ENCODE results near the gene CAND2.

CAND2 gene

GRCh38 chr3:12803371-12803770 is 6.9 kb downstream of the CAND2 start:
- no peak overlapping the region for H3K27ac Mint-ChIP-seq
- H3K9me3 Mint-ChIP-seq: no peaks in the 10 kb centered on the region
- H3K36me3 Mint-ChIP-seq (ENCODE audit: low read depth): peaks cover 17% of the 10 kb centered on the region
- H3K4me1 Mint-ChIP-seq: peaks cover 13% of the 10 kb centered on the region
- H3K4me3 Mint-ChIP-seq: no peak overlapping the region
- no peaks in the 10 kb centered on the region for H3K27me3 Mint-ChIP-seq (ENCODE audit: low read depth)
- no peak for TF ChIP-seq CTCF (IDR thresholded peaks at IDR 0.05; ENCODE audit: unreplicated experiment in 3 of 3)

GRCh38 chr3:12807066-12807465 is 10.6 kb downstream of the CAND2 start:
- Mint-ChIP-seq H3K9me3 (no peaks in the 10 kb centered on the region), H3K27ac (no peak overlapping the region), H3K4me3 (peak overlapping the region in 1 of 3 experiments; percentile 11), H3K27me3 (ENCODE audit: low read depth) (no peaks in the 10 kb centered on the region), H3K4me1 (peaks cover 5% of the 10 kb centered on the region), H3K36me3 (ENCODE audit: low read depth) (peaks cover 17% of the 10 kb centered on the region)
- TF ChIP-seq CTCF (IDR thresholded peaks at IDR 0.05; ENCODE audit: unreplicated experiment in 3 of 3): no peak

- no peaks in the 10 kb centered on the region for H3K27me3 Mint-ChIP-seq (ENCODE audit: low read depth)
- H3K4me1 Mint-ChIP-seq: peaks cover 5% of the 10 kb centered on the region
- H3K36me3 Mint-ChIP-seq (ENCODE audit: low read depth): peaks cover 17% of the 10 kb centered on the region
- H3K4me3 Mint-ChIP-seq: peak overlapping the region in 2 of 3 experiments; percentile 11 to 13
- H3K9me3 Mint-ChIP-seq: no peaks in the 10 kb centered on the region
- no peak overlapping the region for H3K27ac Mint-ChIP-seq
- no peak for TF ChIP-seq CTCF (IDR thresholded peaks at IDR 0.05; ENCODE audit: unreplicated experiment in 3 of 3)
Observed at GRCh38 chr3:12807601-12808359, 11.3 kb downstream of the CAND2 start.

- Mint-ChIP-seq H3K36me3 (ENCODE audit: low read depth) (peaks cover 13% of the 10 kb centered on the region), H3K4me3 (peak overlapping the region; percentile 74 to 83 (median 77)), H3K27me3 (ENCODE audit: low read depth) (no peaks in the 10 kb centered on the region), H3K9me3 (no peaks in the 10 kb centered on the region), H3K4me1 (peaks cover 5% of the 10 kb centered on the region), H3K27ac (peak overlapping the region in 1 of 3 experiments; percentile 20)
- TF ChIP-seq CTCF (IDR thresholded peaks at IDR 0.05; ENCODE audit: unreplicated experiment in 3 of 3): no peak
Observed at GRCh38 chr3:12808587-12808986, 12.1 kb downstream of the CAND2 start.

GRCh38 chr3:12809001-12809400 is 12.5 kb downstream of the CAND2 start:
- Mint-ChIP-seq H3K9me3 (no peaks in the 10 kb centered on the region), H3K27me3 (ENCODE audit: low read depth) (no peaks in the 10 kb centered on the region), H3K27ac (peak overlapping the region in 1 of 3 experiments; percentile 20), H3K4me1 (peaks cover 5% of the 10 kb centered on the region), H3K4me3 (peak overlapping the region; percentile 74 to 83 (median 77)), H3K36me3 (ENCODE audit: low read depth) (peaks cover 9% of the 10 kb centered on the region)
- no peak for TF ChIP-seq CTCF (IDR thresholded peaks at IDR 0.05; ENCODE audit: unreplicated experiment in 3 of 3)

- Mint-ChIP-seq H3K27ac (peak overlapping the region in 1 of 3 experiments; percentile 60), H3K27me3 (ENCODE audit: low read depth) (no peaks in the 10 kb centered on the region), H3K36me3 (ENCODE audit: low read depth) (peaks cover 7% of the 10 kb centered on the region), H3K9me3 (no peaks in the 10 kb centered on the region), H3K4me1 (peaks cover 5% of the 10 kb centered on the region), H3K4me3 (peak overlapping the region; percentile 74 to 83 (median 77))
- TF ChIP-seq CTCF (IDR thresholded peaks at IDR 0.05; ENCODE audit: unreplicated experiment in 3 of 3): no peak
Observed at GRCh38 chr3:12809435-12809834, 13.0 kb downstream of the CAND2 start.
